B cell (primary cell): Measurements from ENCODE around the gene OR3A2. TPM values are rescaled to one million over a fixed set of nuclear protein-coding genes. Genes with fewer than 3 reads are reported as not detected.

ENCODE experiments used
- ATAC-seq: fragments of 200-7000 bp; cut with Tn5 transposase; one replicate; pipeline ENCODE4 v1.10.0; 2021; ENCODE audit warnings: low read depth, mild to moderate bottlenecking, moderate number of reproducible peaks, moderate library complexity
- CTCF ChIA-PET: fragments of 350-600 bp; sonication (Branson Sonifier 250); formaldehyde crosslinking; loops from one replicate; lab custom pipeline; 2021; ENCODE audit warnings: antibody characterized with exemption, inconsistent platforms; lab: Charles Lee
- POLR2A ChIA-PET: fragments of 350-600 bp; sonication (Branson Sonifier 250); formaldehyde crosslinking; loops from one replicate; lab custom pipeline; 2021; ENCODE audit warnings: antibody characterized with exemption; lab: Charles Lee
- DNase-seq: peaks from one replicate; pipeline ENCODE4 v3.0.0; 2013
- H2AFZ ChIP-seq: 2 replicates; pipeline ENCODE4 v1.6.1; 2012; ENCODE audit warnings: mild to moderate bottlenecking, low read depth, low read length; ENCODE audit not compliant: insufficient read depth, poor library complexity, severe bottlenecking
- H3K27ac ChIP-seq, 2 donors: 1 replicate in 1 of 2; 2 replicates in 1 of 2; pipeline ENCODE4 v1.5.1; 2012 to 2013; ENCODE audit warnings: low read length in 2 of 2, mild to moderate bottlenecking in 2 of 2, moderate library complexity in 1 of 2
- H3K27me3 ChIP-seq, 4 experiments: fragments of 200-600 bp in 1 of 4; sonication (generic) in 1 of 4; replicated peaks in 1 of 4; 1 replicate in 2 of 4; 2 replicates in 2 of 4; pipeline versions ENCODE4 v1.6.1 to v1.7.0; 2013 to 2016; ENCODE audit warnings: low read length in 3 of 4, mild to moderate bottlenecking in 2 of 4, mixed read lengths in 1 of 4, moderate library complexity in 1 of 4; ENCODE audit not compliant: insufficient read depth in 4 of 4, control insufficient read depth in 3 of 4; ENCODE audit errors: control extremely low read depth in 1 of 4
- H3K36me3 ChIP-seq, 2 experiments: replicated peaks in 1 of 2; 1 replicate in 1 of 2; 2 replicates in 1 of 2; pipeline versions ENCODE4 v1.6.1 to v1.7.1; 2013; ENCODE audit warnings: low read length in 1 of 2; ENCODE audit not compliant: insufficient read depth in 2 of 2, control insufficient read depth in 1 of 2; ENCODE audit errors: control extremely low read depth in 1 of 2, extremely low read depth in 1 of 2
- H3K4me1 ChIP-seq, 2 donors: fragments of 200-600 bp in 1 of 2; sonication (generic) in 1 of 2; 1 replicate in 1 of 2; 2 replicates in 1 of 2; pipeline versions ENCODE4 v1.5.1 to v1.6.1; 2013 to 2017; ENCODE audit warnings: low read length in 2 of 2; ENCODE audit not compliant: control insufficient read depth in 2 of 2, insufficient read depth in 2 of 2
- H3K4me2 ChIP-seq: replicated peaks from 2 replicates; pipeline ENCODE3; 2012; ENCODE audit warnings: mild to moderate bottlenecking, low read depth, low read length; ENCODE audit not compliant: poor library complexity, severe bottlenecking
- H3K4me3 ChIP-seq, 5 experiments: fragments of 200-600 bp in 1 of 5; sonication (generic) in 1 of 5; 1 replicate in 3 of 5; 2 replicates in 2 of 5; pipeline versions ENCODE4 v1.5.1 to v1.7.0; 2011 to 2016; ENCODE audit warnings: low read length in 4 of 5, mild to moderate bottlenecking in 4 of 5, low read depth in 2 of 5, control low read depth in 1 of 5, moderate library complexity in 1 of 5; ENCODE audit not compliant: insufficient read depth in 1 of 5; ENCODE audit errors: control extremely low read depth in 1 of 5, extremely low read depth in 1 of 5
- H3K79me2 ChIP-seq: fragments of 200-600 bp; sonication (generic); one replicate; pipeline ENCODE4 v1.6.0; 2016; ENCODE audit warnings: low read length; ENCODE audit not compliant: control insufficient read depth, insufficient read depth
- H3K9ac ChIP-seq: fragments of 200-600 bp; sonication (generic); 2 replicates; pipeline ENCODE4 v1.6.1; 2017; ENCODE audit warnings: mild to moderate bottlenecking, low read length, moderate library complexity
- H3K9me3 ChIP-seq, 3 donors: one replicate each; pipeline versions ENCODE4 v1.6.1 to v1.7.1; 2013; ENCODE audit warnings: low read length in 2 of 3; ENCODE audit not compliant: control insufficient read depth in 2 of 3, insufficient read depth in 1 of 3; ENCODE audit errors: control extremely low read depth in 1 of 3
- H4K20me1 ChIP-seq: 2 replicates; pipeline ENCODE4 v1.6.0; 2012; ENCODE audit warnings: mild to moderate bottlenecking, low read length; ENCODE audit not compliant: insufficient read depth, control insufficient read depth, poor library complexity, severe bottlenecking
- H3K27ac Mint-ChIP-seq: one replicate; pipeline ENCODE4 v1.8.0; 2021; ENCODE audit warnings: mixed read lengths
- H3K27me3 Mint-ChIP-seq: one replicate; pipeline ENCODE4 v1.8.0; 2021; ENCODE audit warnings: mixed read lengths
- H3K4me1 Mint-ChIP-seq: one replicate; pipeline ENCODE4 v1.8.0; 2021; ENCODE audit warnings: mixed read lengths
- H3K4me3 Mint-ChIP-seq: one replicate; pipeline ENCODE4 v1.8.0; 2021; ENCODE audit warnings: mixed read lengths
- H3K9me3 Mint-ChIP-seq: one replicate; pipeline ENCODE4 v1.8.0; 2022; ENCODE audit warnings: mixed read lengths; ENCODE audit not compliant: insufficient read depth
- EZH2 ChIP-seq: IDR thresholded peaks from 2 replicates; pipeline ENCODE4 v1.6.1; 2012; ENCODE audit warnings: borderline replicate concordance, low read depth, mild to moderate bottlenecking, moderate library complexity, low read length; ENCODE audit not compliant: insufficient read depth, poor library complexity, severe bottlenecking
- WGBS: methylation state at CpG from one replicate; pipeline ENCODE4 v1.1.5; 2013; ENCODE audit warnings: missing lambda C conversion rate; ENCODE audit not compliant: insufficient coverage; 5-methylcytosine and 5-hydroxymethylcytosine counted together
- intact Hi-C: fragments of 100-400 bp; cut with micrococcal nuclease; formaldehyde crosslinking; loops from one replicate; pipeline ENCODE4 v1.10.0; 2022
- polyA plus RNA-seq: library from polyadenylated mRNA; depleted of rRNA; stranded (reverse); fragments of >200 nt; gene quantifications from 2 replicates; pipeline ENCODE4 v1.2.3, GENCODE V29; 2012
- total RNA-seq, 2 donors: library from RNA; stranded (reverse); fragments of 120-200 nt in 1 of 2; gene quantifications; 1 replicate in 1 of 2; 2 replicates in 1 of 2; pipeline versions ENCODE4 v1.2.3 to v1.2.4, GENCODE V29; 2013 to 2022
- TF ChIP-seq, protein P1 (sequence below): fragments of 200-600 bp; IDR thresholded peaks from one replicate; pipeline ENCODE4 v1.8.0; 2022; ENCODE audit warnings: antibody characterized with exemption, mild to moderate bottlenecking

OR3A2 gene
- total and polyA plus RNA-seq, 2 donors (not counting 1 experiment from before 2014, with no cell fraction given) = 0.37 to 1.9 TPM

DNA sequence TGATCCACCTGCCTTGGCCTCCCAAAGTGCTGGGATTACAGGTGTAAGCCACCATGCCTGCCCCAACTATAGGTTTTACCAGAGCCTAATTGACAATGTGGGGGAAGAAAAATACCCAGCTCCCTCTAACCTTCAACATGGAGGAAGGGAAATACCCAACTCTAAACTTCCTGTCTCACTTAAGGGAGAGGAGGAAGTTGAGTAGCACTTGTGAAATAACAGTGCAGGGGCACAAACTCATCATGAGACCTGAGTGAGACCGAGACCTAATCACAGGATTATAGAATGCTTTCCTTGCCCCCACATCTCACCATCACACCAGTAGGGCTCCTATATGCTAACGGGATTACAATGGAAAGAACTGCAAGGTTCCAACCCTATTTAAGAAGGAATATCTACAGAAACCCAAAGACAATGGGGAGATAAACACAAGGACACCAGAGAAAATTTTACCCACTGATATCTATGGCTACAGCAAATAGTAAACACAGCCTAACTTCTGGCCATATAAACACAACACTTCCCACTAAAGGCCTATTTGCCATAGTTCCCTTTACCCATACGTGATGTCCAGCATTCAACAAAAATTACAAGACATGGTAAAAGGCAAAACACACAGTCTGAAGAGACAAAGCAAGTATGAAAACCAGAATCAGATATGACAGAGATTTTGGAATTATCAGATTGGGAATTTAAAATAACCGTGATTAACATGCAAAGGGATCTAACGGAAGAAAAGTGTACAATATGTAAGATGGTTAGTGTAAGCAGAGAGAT is 114.8 kb downstream of the OR3A2 start:
- DNase-seq = no peak

DNA sequence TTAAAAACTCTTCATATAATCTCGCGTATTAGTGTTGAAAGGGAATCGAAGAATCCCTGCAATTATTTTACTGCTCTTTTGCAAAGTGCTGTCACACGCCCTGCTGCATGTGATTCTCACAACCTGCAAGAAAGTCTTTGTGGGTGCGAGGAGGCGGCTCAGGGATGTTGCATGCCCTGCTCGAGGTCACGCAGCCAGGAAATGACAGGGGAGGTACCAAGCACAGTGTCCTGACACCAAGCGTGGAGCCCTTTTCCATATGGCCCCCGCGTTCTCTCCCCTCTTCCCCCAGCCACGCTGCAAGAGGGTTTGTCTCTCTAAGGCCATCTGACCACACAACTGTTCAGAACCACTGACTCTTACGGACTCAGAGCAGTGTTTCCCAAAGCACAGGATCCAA is 125.5 kb downstream of the OR3A2 start:
- Mint-ChIP-seq H3K4me3 (no peak overlapping the region), H3K4me1 (no peaks in the 10 kb centered on the region), H3K27me3 (peaks cover 5% of the 10 kb centered on the region), H3K9me3 (no peaks in the 10 kb centered on the region), H3K27ac (no peak overlapping the region)
- Histone ChIP-seq H3K27ac (no peak overlapping the region), H3K9me3 (no peaks in the 10 kb centered on the region), H3K4me1 (no peaks in the 10 kb centered on the region), H4K20me1 (no peaks in the 10 kb centered on the region), H3K79me2 (no peaks in the 10 kb centered on the region), H3K9ac (no peak overlapping the region), H3K4me2 (no peak overlapping the region), H3K27me3 (no peaks in the 10 kb centered on the region), H2AFZ (no peak overlapping the region), H3K4me3 (no peak overlapping the region), H3K36me3 (no peaks in the 10 kb centered on the region)
- intact Hi-C loops = no loop called here
- CTCF ChIA-PET = no interaction called here
- POLR2A ChIA-PET = no interaction called here
- WGBS = 86% methylated on average over 11 of the region's 13 CpGs
- ATAC-seq = no peak
- TF ChIP-seq, protein P1, sequence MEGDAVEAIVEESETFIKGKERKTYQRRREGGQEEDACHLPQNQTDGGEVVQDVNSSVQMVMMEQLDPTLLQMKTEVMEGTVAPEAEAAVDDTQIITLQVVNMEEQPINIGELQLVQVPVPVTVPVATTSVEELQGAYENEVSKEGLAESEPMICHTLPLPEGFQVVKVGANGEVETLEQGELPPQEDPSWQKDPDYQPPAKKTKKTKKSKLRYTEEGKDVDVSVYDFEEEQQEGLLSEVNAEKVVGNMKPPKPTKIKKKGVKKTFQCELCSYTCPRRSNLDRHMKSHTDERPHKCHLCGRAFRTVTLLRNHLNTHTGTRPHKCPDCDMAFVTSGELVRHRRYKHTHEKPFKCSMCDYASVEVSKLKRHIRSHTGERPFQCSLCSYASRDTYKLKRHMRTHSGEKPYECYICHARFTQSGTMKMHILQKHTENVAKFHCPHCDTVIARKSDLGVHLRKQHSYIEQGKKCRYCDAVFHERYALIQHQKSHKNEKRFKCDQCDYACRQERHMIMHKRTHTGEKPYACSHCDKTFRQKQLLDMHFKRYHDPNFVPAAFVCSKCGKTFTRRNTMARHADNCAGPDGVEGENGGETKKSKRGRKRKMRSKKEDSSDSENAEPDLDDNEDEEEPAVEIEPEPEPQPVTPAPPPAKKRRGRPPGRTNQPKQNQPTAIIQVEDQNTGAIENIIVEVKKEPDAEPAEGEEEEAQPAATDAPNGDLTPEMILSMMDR = no peak
- no peak for TF ChIP-seq EZH2
- no peak for DNase-seq

More for the DNA sequence above, 114.8 kb downstream of the OR3A2 start:
- Histone ChIP-seq H3K27me3 (no peaks in the 10 kb centered on the region), H3K27ac (no peak overlapping the region), H4K20me1 (no peaks in the 10 kb centered on the region), H3K4me1 (peaks cover 4 to 7% of the 10 kb centered on the region in 2 donors), H3K9me3 (peaks cover 0 to 17% (median 9%) of the 10 kb centered on the region in 3 donors), H2AFZ (peak overlapping the region; percentile 48), H3K4me3 (no peak overlapping the region), H3K79me2 (no peaks in the 10 kb centered on the region), H3K4me2 (no peak overlapping the region), H3K9ac (no peak overlapping the region), H3K36me3 (no peaks in the 10 kb centered on the region)
- TF ChIP-seq, protein P1 = no peak
- TF ChIP-seq EZH2 = no peak
- H3K27me3 Mint-ChIP-seq = peaks cover 8% of the 10 kb centered on the region
- peaks cover 9% of the 10 kb centered on the region for H3K9me3 Mint-ChIP-seq
- 60% methylated on average over 1 of the region's 5 CpGs for WGBS
- no peak overlapping the region for H3K27ac Mint-ChIP-seq
- H3K4me3 Mint-ChIP-seq = no peak overlapping the region
- ChIA-PET POLR2A (no interaction called here), CTCF (no interaction called here)
- intact Hi-C loops = no loop called here
- H3K4me1 Mint-ChIP-seq = peaks cover 10% of the 10 kb centered on the region
- ATAC-seq = no peak
